HG03139 (cell line): ENCODE results near the gene NUBP1.
"Not testable (repeated sequence)": the region's sequence is repeated elsewhere in the genome, so short reads cannot be mapped to it uniquely, and the experiment has no call there.

Source experiments
- ATAC-seq: cut with Tn5 transposase; IDR thresholded peaks from one replicate; pipeline ENCODE4 v1.9.1; 2021; ENCODE audit not compliant: unreplicated experiment

Gene NUBP1

DNA sequence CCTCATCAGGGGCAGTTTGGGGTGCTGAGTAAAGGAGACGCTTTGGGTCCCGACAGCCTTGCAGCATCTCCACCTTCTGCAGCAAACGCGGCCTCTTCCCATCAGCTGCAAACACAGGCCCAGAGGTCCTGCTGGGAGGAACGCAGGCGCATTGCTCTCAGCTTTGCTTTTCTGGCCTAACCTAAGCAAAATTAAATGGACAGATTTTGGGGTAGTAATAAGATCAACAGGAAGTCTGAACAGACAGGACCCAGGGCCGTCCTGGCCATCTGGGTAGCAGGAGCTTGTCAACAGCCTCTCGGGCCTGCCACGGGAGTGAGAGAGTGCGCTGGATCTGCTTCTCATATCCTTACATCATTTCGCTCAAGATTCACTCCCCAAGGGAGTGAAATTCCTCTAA lies 7.2 kb downstream of the NUBP1 start:
- ATAC-seq: no peak

DNA sequence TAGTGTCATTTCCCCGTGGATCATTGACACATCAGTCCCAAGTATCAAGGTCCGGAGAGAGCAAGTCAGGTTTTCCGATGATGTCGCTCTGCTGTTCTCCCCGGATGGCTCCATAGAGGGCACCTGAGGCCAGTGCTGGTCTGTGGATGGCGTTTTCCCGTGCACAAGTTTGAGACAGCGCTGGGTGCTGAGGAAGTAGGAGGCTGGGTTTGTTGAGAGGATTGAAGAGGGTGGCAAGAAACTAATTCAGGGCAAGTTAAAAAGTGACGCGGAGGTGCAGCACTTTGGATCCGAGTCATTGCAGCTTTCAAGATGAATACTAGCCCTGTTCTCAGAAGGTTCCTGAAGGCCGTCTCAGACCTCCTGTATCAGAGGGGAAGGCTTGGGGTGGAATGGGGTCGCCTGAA lies 7.7 kb downstream of the NUBP1 start:
- ATAC-seq: no peak

GRCh38 chr16:10752843-10753523 lies 9.3 kb downstream of the NUBP1 start:
- peak; percentile 57 for ATAC-seq

GRCh38 chr16:10753670-10754069 lies 10.0 kb downstream of the NUBP1 start:
- ATAC-seq: no peak

GRCh38 chr16:10754941-10755340 lies 11.3 kb downstream of the NUBP1 start:
- no peak for ATAC-seq

- no peak for ATAC-seq
Observed at GRCh38 chr16:10756574-10756973, 12.9 kb downstream of the NUBP1 start.

DNA sequence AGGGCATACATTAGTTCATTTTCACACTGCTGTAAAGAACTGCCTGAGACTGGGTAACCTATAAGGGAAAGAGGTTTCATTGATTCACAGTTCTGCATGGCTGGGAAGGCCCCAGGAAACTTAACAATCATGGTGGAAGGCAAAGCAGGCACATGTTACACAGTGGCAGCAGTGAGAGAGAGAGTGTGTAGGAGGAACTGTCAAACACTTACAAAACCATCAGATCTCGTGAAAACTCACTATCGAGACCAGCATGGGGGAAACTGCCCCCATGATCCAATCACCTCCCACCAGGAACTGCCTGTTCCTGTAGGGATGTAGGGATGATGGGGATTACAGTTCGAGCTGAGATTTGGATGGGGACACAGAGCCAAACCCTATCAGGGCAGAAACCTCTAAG lies 17.2 kb downstream of the NUBP1 start:
- no peak for ATAC-seq

GRCh38 chr16:10761373-10761772 lies 17.7 kb downstream of the NUBP1 start:
- ATAC-seq: no peak

DNA sequence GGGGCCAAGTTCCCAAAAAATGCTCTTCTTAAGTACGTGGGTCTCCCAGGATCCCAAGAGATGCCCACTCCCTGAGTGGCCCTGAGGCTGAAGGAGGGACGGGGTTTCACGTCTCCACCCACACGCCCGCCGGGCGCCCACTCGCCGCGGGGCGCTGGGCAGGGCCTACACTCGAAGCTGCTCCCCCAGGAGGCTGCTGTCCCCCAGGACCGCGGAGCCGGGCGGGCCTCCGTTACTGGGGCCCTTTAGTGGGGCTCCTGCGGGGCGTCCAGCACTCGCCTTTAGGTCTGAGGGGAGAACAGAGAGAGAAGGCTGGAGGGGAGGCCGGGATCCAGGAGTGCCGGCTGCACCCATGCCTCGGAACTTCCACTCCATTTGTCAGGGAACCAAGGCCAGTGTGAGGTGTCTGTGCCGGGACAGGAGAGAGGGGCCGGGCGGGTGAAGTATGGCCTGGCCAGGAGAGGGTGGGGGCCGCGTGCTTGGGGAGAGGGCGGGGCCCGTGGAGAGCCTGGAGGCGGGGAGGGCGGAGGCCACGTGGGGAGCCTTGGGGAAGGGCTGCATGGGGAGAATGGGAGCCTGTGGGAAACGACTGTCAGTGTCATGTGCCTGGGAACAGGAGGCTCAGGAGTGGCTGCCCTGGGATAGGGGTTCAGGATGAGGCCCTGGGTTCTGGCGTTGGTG lies 18.8 kb downstream of the NUBP1 start:
- ATAC-seq: no peak

DNA sequence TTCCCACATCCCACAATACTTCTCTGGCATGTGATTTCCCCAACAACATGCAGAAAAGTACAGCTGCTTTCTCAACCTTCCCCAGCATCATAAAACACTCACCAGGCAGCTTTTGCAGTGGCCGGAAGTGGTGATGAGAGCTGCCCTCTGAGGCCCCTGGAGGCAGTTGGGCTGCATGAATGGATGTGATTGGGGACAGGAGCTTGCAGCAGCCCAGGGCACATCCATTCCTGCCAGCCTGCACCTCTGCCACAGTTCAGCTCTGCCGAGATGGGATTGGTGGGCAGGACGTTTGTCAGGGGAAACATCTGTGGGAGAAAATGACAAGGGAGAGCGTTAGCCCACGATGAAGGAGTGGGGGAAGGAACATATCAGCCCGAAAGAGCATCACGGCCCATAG lies 19.8 kb downstream of the NUBP1 start:
- no peak for ATAC-seq

DNA sequence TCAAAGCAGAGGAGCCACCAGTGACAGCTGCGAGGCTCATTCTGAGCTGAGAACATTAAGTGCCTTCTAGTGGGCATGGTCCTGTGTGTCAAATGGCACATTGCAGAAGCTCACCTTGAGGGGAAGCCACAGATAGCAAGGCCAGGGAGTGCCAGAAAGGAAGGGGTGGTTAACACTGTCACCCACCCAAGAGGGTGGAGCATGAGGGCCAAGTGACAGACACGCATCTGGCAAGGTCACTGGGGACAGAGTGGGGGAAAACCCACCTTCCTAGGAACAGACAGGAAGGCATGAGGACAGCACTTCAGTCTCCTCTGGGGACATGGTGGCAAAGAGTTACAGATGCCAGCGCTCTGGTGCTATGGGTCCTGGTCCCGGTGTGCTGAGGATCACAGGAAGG lies 22.1 kb downstream of the NUBP1 start:
- ATAC-seq: no peak

DNA sequence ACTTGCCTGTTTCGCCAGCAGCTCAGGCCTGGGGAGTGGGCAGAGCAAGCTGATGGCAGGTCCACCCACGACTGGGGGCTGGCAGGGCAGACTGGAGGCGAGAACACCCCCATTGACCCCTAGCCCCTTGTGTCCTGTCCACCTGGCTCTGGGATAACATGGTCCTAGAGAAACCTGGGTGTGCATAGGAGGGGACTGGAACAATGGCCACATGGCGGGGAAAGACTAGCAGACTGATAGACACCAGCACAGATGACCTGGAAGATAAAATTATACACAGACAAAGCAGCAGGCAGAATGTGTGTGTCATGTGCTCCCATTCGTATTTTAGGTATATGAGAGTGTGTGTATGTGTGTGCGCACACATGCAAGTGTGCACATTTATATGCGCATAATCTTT lies 23.5 kb downstream of the NUBP1 start:
- no peak for ATAC-seq

DNA sequence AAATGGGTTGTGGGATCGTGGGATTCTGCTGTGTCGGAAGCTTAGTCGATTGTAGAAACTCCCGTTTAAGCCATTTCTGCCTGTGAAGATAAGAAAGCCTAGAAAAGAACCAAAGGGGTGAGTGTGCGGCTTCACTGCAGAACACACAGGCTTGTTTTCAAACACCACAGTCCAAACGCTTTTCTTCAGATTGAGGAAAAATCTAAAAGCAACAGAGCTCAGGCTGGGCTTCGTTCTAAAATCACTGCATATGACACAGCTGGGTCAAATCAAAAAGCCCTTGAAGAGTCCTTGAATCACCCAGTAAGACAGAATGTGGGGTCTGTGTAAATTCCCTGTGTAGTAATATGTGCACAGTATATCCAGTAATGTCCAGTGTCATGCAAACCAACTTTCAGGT lies 25.7 kb downstream of the NUBP1 start:
- no peak for ATAC-seq

GRCh38 chr16:10770907-10771306 lies 27.3 kb downstream of the NUBP1 start:
- no peak for ATAC-seq

DNA sequence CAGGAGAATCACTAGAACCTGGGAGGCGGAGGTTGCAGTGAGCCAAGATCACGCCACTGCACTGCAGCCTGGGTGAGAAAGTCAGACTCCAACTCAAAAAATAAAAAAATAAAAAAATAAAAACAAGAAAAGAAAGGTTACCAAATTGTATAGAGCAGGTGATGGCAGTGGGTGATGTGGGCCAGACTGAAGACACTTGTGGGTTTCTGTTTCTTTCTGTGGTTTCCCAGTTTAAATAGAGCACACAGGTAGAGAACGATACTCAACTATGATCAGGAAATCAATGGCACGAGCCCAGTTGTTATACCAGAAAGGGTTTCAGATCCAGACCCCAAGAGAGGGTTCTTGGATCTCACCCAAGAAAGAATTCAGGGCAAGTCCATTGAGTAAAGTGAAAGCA lies 32.6 kb downstream of the NUBP1 start:
- peak; percentile 66 for ATAC-seq

- ATAC-seq: not testable (repeated sequence)
Observed at GRCh38 chr16:10776923-10777322, 33.3 kb downstream of the NUBP1 start.

- no peak for ATAC-seq
Observed at GRCh38 chr16:10777356-10777755, 33.7 kb downstream of the NUBP1 start.

- not testable (repeated sequence) for ATAC-seq
Observed at GRCh38 chr16:10779908-10780307, 36.3 kb downstream of the NUBP1 start.

GRCh38 chr16:10780628-10781027 lies 37.0 kb downstream of the NUBP1 start:
- ATAC-seq: no peak

DNA sequence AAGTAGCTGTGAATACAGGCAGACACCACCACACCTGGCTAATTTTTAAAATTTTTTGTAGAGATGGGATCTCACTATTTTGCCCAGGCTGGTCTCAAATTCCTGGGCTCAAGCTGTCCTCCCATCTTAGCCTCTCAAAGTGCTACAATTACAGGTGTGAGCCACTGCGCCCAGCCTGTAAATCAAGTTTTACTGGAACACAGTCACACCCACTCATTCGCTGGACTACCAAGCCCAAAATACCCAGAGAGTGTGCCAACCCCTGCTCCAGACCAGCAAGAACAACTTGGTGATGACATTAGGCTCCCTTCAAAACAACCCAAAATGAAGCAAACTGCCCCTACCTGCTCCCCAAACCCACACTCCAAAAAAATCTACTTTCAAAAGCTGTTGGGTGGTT lies 39.0 kb downstream of the NUBP1 start:
- ATAC-seq: no peak

DNA sequence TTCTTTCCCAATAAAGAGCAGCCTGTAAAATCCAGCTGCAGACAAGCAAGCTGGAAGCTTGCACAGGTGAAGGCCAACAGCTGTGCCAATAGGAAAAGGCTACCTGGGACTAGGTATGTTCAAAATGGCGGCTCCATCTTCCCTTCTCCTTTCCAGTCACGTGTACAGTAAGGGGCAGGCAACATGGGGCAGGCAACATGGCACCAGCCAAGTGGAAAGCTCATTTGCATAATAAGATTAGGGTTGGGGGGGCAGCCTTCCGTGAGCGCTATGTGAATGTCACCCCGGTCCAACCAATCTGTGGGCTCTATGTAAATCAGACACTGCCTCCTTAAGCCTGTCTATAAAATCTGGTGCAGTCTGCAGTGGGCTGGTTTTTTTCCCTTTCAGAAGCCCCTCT lies 43.7 kb downstream of the NUBP1 start:
- ATAC-seq: no peak

- ATAC-seq: not testable (repeated sequence)
Observed at GRCh38 chr16:10788630-10789029, 45.0 kb downstream of the NUBP1 start.

GRCh38 chr16:10791048-10791447 lies 47.4 kb downstream of the NUBP1 start:
- no peak for ATAC-seq
